NCI-H345 (cell line): ENCODE results near the gene OLFML2A.
A peak's percentile ranks its signal among the peaks of the same experiment; 100 is the strongest.
"Not testable (repeated sequence)": the region's sequence is repeated elsewhere in the genome, so short reads cannot be mapped to it uniquely, and the experiment has no call there.

Source experiments
- DNase-seq: peaks from one replicate; lab custom pipeline; 2025; lab: John Stamatoyannopoulos, UW

The OLFML2A gene

GRCh38 chr9:124828489-124829333 lies 51.8 kb downstream of the OLFML2A start:
- DNase-seq: no peak

DNA sequence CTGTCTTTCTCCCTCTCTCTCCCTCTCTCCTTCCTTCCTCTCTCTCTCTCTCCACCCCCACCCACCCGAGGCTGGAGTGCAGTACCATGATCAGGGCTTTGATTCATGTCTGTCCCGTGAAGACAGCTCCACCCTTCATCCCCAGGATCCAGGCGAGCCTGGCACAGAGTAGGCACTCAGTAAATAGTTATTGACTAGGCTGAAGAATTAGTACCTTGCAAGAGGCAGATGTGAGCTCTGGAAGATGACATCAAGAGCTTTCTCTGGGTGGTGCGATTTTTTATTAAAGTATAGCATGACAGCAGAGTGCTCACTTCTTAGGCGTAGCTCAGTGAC lies 52.4 kb downstream of the OLFML2A start:
- no peak for DNase-seq

DNA sequence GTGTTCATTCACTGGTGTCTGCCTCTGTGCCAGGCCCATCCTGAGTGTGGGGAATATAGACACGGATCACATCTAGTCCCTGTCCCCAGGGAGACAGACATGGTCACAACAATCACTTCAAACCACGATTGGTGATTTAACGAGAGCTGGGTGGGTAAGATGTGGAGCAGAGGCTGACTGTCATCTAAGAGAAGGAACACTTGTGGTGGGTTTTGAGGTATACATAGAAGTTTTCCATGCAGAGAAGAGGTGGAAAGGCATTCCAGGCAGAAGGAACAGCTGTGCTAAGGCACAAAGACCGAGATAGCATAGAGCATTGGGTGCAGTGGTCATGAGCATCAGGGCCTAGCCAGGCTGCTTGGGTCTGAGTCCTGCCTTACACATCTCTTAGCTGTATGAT lies 53.7 kb downstream of the OLFML2A start:
- DNase-seq: no peak

GRCh38 chr9:124831642-124832364 lies 54.9 kb downstream of the OLFML2A start:
- DNase-seq: no peak

DNA sequence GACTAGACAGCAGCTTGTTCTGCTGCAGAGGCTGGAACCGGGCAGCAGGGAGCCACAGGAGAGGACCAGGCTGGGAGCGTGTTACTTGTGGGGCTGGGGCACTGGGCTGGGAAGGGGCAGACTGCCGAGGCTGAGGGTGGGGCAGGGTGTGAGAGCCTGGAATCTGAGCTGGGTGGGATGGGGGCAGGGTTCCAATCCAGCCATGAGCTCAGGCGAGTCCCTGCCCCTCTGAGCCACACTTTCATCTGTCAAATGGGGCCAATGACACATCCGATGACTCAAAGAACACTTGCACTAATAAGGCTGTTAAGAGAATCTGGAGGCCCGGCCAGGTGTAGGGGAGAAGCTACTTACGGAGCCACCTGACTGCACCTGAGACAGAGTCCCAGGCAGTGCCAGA lies 57.7 kb downstream of the OLFML2A start:
- peak; percentile 59 for DNase-seq

GRCh38 chr9:124835026-124835557 lies 58.2 kb downstream of the OLFML2A start:
- peak; percentile 92 for DNase-seq

DNA sequence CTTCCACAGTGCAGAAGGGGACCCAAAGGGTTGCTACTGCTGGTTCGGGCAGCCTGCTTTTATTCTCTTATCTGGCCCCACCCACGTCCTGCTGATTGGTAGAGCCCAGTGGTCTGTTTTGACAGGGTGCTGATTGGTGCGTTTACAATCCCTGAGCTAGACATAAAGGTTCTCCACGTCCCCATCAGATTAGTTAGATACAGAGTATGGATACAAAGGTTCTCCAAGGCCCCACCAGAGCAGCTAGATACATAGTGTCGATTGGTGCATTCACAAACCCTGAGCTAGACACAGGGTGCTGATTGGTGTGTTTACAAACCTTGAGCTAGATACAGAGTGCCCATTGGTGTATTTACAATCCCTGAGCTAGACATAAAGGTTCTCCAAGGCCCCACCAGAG lies 61.2 kb downstream of the OLFML2A start:
- not testable (repeated sequence) for DNase-seq

- not testable (repeated sequence) for DNase-seq
These were observed 61.8 kb downstream of the OLFML2A start for GRCh38 chr9:124838567-124839275.

DNA sequence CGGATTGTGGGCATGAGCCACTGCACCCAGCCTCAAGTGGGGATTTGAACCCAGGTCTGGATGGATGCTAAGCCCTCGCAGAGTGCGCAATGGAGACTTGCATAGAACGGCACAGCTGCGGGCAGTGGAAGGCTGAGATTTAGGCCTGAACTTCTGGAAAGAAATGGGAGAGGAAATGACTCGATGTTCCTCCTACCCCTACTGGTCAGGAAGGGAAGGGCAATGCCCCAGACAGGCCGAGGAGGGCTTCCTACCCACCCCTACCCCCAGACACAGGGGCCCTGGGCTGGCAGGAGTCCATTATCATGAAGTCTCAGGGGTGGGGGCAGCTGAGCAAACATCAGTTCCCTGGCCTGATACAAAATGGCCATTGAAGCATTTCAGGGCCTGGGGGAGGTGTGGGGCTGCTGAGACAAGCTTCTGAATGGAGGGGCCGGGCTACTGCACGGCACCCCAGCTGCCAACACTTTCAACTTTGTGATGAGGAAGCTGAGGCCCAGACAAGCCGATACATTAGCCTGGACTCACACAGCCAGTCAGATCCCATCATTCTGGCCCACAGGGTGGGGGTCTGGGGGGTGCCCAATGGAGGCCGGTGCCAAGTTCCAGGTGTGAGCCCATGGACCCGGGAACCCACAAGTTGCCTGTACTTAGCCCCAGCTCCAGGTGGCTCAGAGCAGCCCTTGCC lies 62.8 kb downstream of the OLFML2A start:
- DNase-seq: peak; percentile 79

DNA sequence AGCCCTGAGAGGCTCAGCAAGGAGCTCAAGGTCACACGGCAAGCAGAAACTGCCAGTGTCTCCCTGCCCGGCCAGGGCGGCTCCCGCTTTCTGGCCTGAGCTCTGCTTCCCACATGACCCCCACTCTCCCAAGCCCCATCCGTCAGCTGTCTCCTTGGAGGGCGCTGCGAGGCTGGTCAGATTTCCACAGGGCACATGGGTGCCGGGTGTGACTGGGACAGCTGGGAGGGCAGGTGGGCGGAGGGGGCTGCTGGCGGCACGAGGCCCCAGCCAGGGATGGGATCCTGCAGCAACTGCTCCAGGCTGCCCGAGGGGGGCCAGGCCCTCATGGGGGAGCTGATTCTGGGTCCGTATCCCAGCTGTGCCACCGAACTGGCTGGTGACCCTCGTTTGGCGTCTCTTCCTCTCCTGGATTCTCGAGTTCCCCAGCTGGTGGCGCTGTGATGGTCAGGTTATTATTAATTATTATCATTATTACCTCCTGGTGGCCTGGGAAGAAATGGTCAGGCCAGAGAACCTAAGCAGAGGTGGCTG lies 63.4 kb downstream of the OLFML2A start:
- DNase-seq: no peak

GRCh38 chr9:124841075-124841821 lies 64.3 kb downstream of the OLFML2A start:
- DNase-seq: no peak

GRCh38 chr9:124843456-124844034 lies 66.6 kb downstream of the OLFML2A start:
- DNase-seq: no peak

- DNase-seq: no peak
These were observed 67.4 kb downstream of the OLFML2A start for GRCh38 chr9:124844291-124844690.

DNA sequence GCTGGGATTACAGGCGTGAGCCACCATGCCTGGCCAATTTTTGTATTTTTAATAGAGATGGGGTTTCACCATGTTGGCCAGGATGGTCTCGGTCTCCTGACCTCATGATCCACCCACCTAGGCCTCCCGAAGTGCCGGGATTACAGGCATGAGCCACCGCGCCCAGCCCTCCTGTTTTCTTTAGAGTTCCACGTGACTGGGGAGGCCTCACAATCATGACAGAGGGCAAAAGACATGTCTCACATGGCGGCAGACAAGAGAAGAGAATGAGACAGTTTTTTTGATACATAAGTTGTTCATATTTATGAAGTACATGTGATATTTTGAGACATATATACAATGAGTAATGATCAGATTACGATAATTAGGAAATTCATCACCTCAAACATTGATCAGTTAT lies 69.5 kb downstream of the OLFML2A start:
- not testable (repeated sequence) for DNase-seq

DNA sequence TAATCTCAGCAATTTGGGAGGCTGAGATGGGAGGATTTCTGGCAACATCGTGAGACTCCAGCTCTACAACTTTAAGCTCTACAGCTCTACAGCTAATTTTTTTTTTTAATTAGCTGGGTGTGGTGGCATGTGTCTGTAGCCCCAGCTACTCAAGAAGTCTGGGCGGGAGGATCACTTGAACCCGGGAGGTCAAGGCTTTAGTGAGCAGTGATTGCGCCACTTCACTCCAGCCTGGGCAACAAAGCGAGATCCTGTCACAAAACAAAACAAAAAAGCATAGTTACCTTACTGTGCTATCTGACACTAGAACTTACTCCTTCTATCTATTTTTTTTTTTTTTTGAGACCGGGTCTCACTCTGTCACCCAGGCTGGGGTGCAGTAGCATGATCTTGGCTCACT lies 70.0 kb downstream of the OLFML2A start:
- DNase-seq: no peak

GRCh38 chr9:124849801-124850200 lies 72.9 kb downstream of the OLFML2A start:
- DNase-seq: no peak

DNA sequence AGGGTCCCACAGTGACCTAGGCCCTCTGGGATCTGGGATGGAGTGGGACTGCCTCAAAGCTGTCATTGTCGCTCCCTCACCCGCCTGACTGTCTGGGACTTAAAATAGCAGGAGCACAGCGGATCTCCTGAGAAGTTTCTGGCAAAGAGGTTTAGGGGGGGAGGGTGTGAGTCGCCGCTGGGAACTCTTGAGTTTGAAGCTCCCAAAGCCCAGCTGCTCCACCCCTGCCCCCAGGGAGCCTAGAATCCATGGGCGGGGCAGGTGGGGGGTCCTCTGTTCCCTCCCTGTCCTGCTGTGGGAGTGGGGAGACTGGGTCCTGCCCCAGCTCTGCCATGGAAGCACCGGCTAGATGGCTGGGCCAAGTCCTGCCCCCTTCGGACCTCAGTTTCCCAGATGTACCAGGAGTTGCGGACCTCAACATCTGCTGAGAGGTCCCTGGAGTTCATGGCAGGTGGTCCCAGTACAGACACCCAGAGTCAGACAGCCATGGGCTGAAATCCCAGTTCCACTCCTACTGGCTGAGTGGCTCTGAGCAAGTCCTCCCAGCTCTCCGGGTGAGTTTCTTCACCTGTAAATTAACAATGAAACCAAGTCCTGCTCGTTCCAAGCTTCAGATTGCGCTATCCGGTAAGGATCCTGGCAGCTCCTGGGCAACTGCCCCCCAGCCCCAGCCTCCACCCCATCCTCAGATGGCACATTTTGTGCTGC lies 75.3 kb downstream of the OLFML2A start:
- no peak for DNase-seq

- peak; percentile 62 for DNase-seq
These were observed 76.0 kb downstream of the OLFML2A start, which contains the start of gene WDR38 for GRCh38 chr9:124852829-124853531. TSS of gene WDR38 (plus strand) at chr9:124853460. CDS start at chr9:124853532, 72 bp downstream.

DNA sequence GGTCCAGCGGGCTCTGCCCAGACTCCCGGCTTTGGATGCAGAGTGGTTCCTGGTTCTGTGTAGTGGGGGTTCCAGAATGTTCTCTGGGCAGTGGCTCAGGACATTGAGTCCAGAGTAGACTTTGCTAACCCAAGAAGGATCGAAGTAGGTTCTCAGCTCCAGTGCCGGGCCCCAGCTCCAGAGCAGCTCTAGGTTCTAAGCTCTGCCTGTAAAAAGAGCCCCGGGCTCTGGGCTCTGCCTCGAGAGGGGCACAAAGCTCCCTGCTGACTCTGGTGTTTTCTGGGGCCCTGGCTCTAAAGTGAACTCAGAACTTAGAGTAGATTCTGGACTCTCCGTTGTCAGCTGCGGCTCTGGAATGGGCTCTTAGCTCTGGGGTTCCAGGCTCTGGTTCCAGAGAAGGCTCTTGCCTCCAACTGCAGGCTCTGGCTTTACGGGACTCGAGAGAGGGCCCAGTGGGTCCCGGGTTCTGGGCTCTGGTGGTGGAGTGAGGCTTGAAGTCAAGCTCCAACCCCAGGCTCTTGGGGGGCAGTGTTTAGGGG lies 76.7 kb downstream of the OLFML2A start:
- DNase-seq: no peak
